GM04503 (cell line): ENCODE measurements around the gene SERPINB8.

Source experiments
- DNase-seq: peaks from one replicate; pipeline ENCODE4 v3.0.0-alpha.2; 2012; ENCODE audit warnings: low read depth

SERPINB8 gene

DNA sequence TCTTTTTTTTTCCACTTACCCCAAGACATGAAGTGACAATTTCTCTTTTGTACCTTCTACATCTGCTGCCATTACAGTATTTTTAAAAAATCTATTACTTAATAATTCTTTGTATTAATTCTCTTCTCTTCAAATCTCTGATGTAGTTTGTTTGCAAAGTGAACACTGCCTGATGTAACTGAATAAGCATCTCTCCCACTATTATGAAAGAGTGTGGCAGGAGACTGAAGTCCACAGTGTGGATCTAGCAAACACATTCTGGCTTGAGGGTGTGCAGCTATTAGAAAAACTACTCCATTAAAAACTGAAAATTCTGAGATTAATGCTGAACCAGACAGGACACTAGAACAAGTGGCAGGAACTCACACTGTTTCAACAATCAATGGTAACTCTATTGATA, 5.0 kb upstream of the SERPINB8 start:
- no peak for DNase-seq

DNA sequence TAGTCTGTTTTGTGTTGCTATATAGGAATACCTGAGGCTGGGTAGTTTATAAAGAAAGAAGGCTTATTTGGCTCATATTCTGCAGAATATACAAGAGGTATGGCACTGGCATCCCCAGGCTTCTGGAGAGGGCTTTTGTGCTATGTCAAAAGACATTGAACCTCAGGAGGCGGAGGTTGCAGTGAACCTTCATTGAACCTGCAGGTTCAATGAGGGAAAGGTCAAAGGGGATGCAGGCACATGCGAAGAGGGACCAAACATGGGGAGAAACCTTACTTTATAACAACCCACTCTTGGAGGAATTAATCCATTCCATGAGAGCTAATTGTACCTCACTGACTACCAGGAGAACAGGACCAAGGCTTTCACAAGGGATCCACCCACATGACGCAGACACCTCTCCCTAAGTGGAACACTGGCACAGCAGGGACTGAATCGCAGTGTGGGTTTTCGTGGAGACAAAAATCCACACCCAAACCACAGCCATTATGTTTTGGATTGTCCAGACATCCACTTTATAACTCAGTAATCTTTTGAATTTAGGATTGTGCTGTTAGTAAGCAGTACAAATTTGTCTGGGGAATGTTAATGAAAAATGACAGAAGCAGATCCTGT, 4.1 kb upstream of the SERPINB8 start:
- no peak for DNase-seq

- no peak for DNase-seq
Observed at GRCh38 chr18:63970809-63971205, 926 bp downstream of the SERPINB8 start.

DNA sequence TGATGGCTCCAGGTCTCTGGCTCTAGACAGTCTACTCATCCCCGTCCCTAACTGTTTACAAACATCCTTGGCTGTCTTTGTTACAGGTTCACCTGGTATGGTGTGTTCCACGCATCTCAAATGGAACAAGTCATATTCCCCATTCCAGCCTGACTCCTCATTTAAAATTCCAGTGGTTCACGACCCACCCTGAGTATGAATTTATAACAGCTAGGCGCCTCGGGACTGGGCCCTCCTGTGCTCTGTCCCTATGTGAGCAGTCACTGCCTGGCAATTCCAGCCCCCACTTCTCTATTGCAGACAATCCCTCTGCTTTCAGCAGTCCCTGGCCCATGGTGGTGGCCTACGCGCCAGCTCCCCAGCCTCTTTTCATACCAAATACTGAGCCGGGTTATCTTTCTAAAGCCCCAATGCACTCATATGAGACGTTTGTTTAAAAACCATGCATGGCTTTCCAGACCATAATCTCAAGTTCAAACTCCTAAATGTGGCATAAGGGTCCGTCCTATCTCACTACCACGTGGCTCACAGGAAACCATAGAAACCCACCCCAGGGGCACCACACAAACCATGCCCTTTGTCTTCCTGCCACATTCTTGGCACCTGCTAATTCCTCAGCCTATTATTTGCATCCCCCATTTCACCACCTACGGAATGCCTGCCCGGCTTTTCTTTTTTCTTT, 1.6 kb downstream of the SERPINB8 start:
- DNase-seq = no peak

DNA sequence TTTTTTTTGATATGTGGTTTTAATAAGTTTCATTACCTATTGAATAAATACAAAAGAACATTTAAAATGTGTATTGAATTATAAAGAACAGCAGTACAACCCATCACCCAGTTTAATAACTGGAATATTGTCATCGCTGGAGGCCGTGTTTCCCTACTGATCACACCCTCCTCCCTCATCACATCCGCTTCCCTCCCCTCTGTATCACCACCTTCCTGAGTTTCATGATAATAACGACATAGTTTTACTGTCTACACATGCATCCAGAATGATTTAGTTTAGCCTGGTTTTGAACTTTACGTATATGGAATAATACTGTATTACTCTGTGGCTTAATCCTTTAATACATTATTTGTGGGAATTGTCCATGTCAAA, 2.1 kb downstream of the SERPINB8 start:
- DNase-seq = no peak

- no peak for DNase-seq
Observed at GRCh38 chr18:63974991-63975390, 5.1 kb downstream of the SERPINB8 start.

- DNase-seq = no peak
Observed at GRCh38 chr18:63975628-63976027, 5.7 kb downstream of the SERPINB8 start.

- DNase-seq = no peak
Observed at GRCh38 chr18:63977040-63977439, 7.2 kb downstream of the SERPINB8 start.

- no peak for DNase-seq
Observed at GRCh38 chr18:63979409-63979920, 9.6 kb downstream of the SERPINB8 start.

DNA sequence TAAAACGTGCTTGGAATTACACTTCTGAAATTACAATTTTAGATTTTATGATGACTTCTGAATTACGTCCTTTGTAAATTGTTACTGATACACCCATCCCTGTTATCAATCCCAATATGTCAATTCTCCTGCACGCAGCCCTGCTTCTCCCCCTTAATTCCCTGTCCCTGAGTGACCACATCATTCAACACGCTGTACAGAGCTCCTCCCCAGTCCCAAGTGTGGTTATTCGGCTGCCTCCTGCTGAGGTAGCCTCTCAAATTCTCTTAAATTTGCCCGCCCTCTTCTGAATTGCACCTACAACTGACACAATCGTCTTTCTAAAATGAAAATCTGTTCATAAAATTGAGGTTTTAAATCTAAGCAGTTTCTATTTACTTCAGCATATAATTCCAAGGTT, 10.1 kb downstream of the SERPINB8 start:
- no peak for DNase-seq

DNA sequence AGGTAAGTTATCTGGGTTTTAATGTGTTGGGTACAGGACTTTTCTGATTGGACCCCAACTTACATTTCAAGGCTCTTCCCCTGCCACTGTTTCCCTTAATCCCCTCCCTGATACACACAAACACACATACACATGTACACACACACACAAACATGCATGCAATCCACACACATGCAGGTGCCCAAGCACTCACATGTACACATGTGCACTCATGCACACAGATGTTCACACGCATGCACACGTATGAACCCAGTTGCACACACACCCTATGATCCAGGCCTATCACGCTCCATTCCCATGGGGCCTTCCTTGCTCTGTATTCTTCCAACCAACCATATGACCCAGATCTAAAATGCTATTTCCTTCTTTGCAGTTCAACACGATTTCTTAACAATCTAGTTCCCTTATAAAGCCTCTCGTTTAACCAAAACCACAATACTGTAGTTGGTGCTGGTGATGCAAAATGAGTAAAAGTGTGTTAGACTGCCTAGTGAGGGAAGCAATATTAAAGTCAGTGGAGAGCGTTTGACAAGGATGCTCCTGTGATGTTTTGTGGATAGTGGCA, 11.1 kb downstream of the SERPINB8 start:
- no peak for DNase-seq

DNA sequence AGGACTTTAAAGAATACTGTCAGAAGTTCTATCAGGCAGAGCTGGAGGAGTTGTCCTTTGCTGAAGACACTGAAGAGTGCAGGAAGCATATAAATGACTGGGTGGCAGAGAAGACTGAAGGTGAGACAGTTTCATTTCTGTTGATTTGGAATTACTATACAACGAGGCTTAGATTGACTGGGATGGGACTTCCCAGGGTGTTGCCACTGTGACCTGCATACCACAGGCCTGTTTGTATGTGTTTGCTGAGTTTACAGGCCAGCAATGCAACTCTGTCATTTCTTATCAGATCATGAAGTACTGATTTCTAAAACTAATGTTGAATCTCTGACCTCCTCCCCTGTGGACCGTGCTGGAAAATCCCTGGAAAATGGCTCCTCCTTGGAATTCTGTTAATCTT, 11.8 kb downstream of the SERPINB8 start:
- no peak for DNase-seq

- no peak for DNase-seq
Observed at GRCh38 chr18:63982361-63982760, 12.5 kb downstream of the SERPINB8 start.

- no peak for DNase-seq
Observed at GRCh38 chr18:63986885-63987284, 17.0 kb downstream of the SERPINB8 start.

- no peak for DNase-seq
Observed at GRCh38 chr18:63987743-63988142, 17.9 kb downstream of the SERPINB8 start.

DNA sequence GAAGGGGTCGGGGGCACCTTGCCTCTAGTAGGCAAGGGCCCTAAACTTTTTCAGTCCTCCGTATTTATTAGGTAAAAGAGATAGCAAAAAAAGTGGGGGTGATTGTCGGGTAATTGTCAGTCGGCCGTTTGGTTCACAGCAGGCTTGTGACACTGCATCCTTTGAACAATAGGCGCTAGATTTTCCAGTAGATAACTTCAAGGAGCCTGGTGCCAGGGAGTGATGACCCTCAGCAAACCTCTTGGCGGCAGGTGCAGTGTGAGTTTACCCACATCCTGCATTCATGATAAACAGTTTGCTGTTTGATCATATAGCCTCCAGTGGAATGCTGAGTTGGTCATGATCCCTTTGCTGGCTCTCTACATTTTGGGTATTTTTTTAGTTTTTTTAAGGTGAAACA, 22.9 kb downstream of the SERPINB8 start:
- no peak for DNase-seq

DNA sequence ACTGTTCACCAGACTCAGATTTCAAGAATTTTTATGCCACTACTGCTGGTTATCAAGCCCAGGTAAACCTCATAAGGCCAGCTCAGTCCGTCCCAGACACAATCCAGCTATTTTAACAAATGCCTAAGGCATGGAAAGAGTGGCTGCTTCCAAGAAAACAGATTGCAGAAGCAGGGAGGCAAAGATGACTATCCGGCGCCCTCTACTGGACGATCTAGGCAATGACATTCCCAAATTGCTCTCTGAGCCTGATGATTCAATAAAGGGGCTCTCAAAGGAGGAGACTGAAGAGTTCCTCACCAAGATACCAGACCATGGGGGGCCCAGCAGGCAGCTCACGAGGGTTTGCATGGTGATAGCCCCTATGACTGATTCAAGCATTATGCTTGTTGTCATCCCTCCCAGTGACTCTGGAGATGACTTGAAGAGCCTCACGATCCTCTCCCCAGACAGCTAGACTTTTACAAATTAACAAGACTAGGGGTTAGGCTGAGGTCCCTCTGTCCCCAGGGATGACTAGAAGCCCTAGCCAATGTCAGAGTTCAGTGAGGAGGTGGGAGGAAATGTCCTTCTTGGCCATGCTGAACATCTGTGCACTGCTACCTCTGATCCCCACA, 25.0 kb downstream of the SERPINB8 start:
- DNase-seq = no peak

DNA sequence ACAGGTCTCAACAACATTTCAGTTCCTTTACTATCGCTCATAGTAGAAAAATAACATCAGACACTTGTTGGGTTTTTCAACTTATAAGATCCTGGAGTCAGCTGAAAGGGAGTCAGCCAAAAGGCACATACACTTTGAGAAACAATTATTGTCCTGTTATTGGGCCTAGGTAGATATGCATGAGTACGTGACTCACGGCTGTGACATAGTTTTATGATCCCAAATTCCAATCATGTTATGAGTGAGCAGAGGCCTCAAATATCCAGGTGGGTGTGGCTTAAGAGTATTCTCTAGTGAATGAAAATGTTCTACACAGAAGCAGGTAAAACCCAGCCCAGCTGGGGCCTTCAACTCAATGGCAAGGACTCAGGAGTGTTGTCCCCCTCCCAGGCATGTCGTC, 27.2 kb downstream of the SERPINB8 start:
- DNase-seq = no peak

GRCh38 chr18:63997606-63998005, 27.7 kb downstream of the SERPINB8 start:
- no peak for DNase-seq

- DNase-seq = no peak
Observed at GRCh38 chr18:63999871-64000270, 30.0 kb downstream of the SERPINB8 start.

- DNase-seq = no peak
Observed at GRCh38 chr18:64002581-64002980, 32.7 kb downstream of the SERPINB8 start.

GRCh38 chr18:64009305-64009704, 39.4 kb downstream of the SERPINB8 start:
- DNase-seq = no peak

DNA sequence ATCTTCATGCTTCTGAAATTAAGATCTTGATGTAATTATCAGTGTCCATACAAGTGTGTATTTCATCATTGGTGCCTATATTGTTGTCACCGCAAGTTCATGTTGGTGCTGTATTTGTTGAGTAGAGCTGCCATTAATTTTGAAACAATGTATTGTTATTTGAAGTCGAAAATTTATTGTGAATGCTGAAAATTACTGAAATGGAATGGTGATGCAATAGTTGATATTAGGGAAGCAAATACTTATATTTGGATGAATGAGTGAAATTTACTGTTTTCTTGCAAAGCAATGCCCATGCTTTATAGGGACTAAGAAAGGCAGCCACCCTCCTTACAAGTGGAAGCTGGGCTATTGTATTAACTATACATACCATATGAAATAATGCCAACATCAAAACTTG, 41.6 kb downstream of the SERPINB8 start:
- DNase-seq = no peak
